ENCODE data around the gene GDPD4.

GRCh38 chr11:77231800-77232199, 69.7 kb downstream of the GDPD4 start:
- TF ChIP-seq POLR2AphosphoS5 (IDR thresholded peaks at IDR 0.05) (no peak), CTCF (IDR thresholded peaks at IDR 0.05 in 8 of 11, conservative IDR thresholded peaks at IDR 0.05 in 3 of 11) (no peak)

Data from spleen (tissue), 7 donors.